HG03135 (cell line): ENCODE measurements around the gene GBP4.

Experiments used
- ATAC-seq: cut with Tn5 transposase; IDR thresholded peaks from one replicate; pipeline ENCODE4 v1.9.1; 2021; ENCODE audit warnings: mild to moderate bottlenecking, moderate library complexity; ENCODE audit not compliant: unreplicated experiment

GBP4 gene

DNA sequence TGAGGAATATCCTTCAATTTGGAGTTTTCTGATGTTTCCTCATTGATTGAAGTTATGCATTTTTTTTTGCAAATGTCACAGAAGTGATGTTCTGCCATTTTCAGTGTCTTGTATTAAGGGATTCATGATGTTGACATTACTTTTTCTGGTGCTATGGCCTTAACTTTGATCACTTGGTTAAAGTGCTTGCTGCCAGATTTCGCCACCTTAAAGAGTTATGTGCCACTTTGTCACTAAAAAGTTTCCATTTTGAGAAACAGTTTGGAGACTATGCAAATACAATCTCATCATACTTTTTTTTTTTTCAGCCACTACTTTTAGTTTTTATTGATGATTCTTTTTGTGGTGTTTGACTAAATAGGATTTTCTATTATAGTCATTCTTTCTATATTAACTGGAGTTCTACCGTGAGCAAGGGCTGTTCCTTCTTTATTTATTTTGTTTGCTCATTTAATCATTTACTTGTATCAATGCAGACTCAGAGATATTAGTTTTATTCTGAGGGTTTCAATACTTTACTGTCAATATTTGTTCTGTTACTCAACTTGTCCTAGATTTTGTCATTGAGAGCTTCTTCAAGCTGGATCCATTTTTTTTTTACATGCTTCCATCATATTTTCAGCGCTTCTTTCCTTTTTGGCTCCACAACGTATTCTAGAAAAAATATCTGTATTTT is 26.1 kb downstream of the GBP4 start:
- no peak for ATAC-seq

DNA sequence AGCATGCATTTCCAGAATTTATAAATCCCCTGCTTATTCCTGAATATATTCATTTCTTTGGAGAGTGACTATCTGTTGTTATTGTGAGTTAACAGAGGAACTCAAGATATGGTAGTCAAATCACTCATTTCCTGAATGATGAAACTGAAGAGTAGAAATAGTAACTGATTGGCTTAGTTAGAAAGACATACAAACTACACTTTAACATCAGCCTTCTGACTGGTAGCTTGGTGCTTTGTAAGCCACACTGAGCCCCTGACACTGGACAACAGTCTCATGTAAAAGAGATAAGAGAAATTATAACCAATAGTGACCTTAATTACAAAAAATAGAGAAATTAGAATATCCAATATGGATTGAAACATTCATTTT is 27.7 kb downstream of the GBP4 start:
- no peak for ATAC-seq

- no peak for ATAC-seq
These were observed 28.3 kb downstream of the GBP4 start for GRCh38 chr1:89170170-89171066.

DNA sequence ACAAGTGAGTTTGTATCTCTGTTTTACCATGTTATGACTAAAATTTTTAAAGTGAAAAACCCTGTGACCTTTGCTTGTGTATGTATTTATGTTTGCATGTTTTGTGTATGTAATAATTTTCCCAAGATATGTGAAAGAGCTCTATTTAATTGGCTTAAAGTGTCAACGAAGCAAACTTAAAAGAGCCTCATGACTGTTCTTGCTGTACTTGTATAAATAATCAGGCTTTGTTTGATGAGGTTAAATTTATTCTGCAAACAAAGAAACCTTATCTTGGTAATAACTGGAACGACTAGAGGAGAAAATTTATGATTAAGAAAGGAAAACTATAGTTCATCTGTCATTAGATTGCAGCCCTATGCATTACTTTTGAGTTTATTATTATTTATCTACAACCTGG is 29.6 kb downstream of the GBP4 start:
- no peak for ATAC-seq

DNA sequence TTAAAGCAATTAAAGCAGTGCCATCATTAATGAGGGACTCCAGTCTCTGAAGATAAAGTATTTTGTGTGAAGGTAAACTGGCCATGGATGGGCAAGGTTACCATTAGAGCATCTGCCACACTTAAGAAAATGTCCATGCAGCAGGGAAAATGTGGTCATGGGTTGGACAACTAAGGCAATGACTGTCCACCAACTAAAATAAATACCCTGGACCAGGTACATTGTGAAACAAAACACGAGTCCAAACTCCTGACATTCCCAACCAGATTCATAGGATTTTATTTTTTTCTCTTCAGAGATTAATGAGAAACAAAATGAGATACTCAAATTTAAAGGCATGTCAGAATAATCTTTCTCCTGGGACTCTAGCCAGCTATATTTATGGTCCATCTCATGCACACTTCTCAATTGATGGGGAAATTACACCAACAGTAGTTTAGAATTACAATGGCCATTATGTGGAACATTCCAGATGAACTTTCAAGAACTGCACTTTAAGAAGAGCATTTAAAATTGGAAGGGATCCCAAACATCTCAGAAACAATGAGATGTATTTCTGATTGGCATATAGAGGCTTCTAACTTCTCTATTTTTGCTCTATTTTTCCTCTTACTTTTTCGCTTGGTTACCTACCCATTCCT is 31.0 kb downstream of the GBP4 start:
- ATAC-seq: no peak

- ATAC-seq: no peak
These were observed 32.0 kb downstream of the GBP4 start for GRCh38 chr1:89166705-89167104.

DNA sequence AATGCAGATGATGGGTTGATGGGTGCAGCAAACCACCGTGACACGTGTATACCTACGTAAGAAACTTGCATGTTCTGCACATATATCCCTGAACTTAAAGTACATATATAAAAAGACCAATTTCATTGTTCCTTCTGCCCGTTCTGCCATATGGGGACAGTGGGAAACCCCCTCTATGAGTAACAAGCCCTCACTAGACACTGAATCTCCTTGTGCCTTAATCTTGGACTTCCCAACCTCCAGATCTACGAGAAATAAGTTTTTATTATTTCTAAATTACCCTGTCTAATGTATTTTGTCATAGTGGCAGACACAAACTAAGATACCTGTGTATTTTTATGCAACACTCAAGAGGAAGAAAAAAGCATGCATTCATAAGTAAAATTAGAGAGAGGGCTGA is 32.9 kb downstream of the GBP4 start:
- no peak for ATAC-seq

GRCh38 chr1:89151047-89151446 is 47.7 kb downstream of the GBP4 start:
- ATAC-seq: no peak

DNA sequence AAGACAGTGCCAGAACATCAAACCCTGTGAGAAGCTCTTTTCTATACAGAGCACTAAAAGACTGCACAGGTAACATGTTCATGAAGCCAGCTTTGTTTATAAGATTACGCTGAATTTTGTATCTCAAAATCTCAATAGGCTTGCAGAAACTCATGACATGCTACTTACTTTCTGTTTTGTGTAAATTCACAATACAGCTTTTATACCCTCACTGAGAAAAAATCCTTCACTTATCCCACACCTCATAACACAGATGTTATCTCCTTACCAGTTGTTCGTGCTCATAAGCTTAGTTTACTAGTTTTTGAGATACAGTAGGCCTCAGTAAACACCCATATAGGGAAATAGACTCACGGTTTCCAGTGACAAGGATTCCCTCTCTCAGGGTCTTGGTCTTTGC is 48.8 kb downstream of the GBP4 start:
- ATAC-seq: no peak

DNA sequence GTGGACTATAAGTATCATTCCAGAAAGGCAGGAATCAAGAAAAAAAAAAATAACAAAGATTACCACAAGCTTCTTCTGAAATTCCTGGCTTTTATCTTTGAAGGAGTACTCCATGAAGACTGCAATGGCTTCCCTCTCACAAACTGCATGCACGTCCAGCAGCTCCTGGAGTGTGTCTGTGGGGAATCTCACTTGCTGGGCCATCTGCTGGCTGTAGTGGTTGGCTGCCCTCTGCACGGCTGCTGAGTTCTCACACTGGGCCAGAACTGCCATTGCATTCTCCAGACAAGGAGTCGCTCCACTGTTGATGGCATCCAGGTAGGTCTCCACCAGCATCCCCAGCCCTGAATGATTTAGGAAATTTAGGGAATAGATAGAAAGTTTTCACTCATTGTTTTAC is 49.5 kb downstream of the GBP4 start:
- no peak for ATAC-seq

- ATAC-seq: no peak
These were observed 50.8 kb downstream of the GBP4 start for GRCh38 chr1:89147678-89148658.

DNA sequence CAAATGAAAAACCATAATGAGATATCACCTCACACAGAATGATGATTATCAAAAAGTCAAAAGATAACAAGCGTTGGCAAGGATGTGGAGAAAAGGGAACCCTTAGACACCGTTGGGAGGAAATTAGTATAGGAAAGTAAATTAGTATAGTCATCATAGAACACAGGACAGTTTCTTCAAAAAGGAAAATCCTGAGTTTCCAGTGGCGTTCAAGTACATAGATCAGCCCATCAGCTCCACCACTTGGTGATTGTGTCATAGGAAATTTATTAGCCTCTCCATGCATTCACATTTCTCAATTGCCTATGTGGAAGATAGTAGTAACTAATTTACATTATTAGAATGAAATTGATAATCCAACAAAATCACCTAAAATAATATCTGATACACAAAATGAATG is 52.0 kb downstream of the GBP4 start:
- no peak for ATAC-seq

GRCh38 chr1:89143484-89143883 is 55.3 kb downstream of the GBP4 start:
- ATAC-seq: no peak

DNA sequence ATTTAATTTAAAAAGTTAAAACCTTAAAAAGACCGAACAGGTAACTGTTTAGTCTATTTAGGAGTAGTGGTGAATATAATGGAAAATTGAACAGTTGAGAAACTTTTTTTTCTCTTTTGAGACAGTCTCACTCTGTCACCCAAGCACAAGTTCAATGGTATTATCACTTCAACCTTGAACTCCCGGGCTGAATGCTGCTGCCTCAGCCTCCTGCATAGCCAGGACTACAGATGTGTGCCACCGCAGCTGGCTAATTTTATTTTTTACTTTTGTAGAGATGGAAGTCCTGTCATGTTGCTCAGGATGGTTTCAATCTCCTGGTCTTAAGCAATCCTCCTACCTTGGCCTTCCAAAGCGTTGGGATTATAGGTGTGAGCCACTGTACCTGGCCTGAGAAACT is 56.6 kb downstream of the GBP4 start:
- no peak for ATAC-seq

DNA sequence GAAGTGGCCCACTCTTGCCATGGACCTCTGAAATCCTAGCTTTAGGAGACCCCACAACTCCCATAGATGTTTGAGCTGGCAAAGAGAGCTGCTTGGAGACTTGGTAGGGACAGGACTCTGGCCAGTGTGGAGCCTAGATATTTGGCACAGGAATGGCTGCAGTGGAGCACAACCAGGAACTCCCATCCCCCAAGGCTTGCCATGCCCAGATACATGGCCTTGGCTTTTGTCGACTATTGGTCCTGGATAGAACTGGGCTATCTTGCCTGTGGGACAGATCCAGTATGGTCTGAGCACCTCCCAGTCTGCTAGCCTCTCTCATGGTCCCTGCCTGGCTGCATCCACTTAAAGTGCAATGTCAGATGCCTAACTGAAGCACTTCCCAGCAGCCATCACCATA is 65.0 kb downstream of the GBP4 start:
- ATAC-seq: no peak
